Adrenal gland (tissue), 5 donors: Measurements from ENCODE around the gene SULF2.

Experiments
- POLR2A ChIP-seq, 2 donors: fragments of 450-650 bp; IDR thresholded peaks; one replicate each; pipeline ENCODE4 v1.6.1; 2017; ENCODE audit warnings: antibody characterized with exemption in 2 of 2, mild to moderate bottlenecking in 2 of 2, moderate library complexity in 1 of 2
- TF ChIP-seq, protein P1 (sequence below), 6 experiments: fragments of 450-650 bp in 4 of 6; fragments of 200-600 bp in 2 of 6; sonication (generic) in 1 of 6; IDR thresholded peaks; 1 replicate in 5 of 6; 2 replicates in 1 of 6; pipeline versions ENCODE4 v1.5.1 to v1.8.0; 2016 to 2021; ENCODE audit warnings: antibody characterized with exemption in 6 of 6, mild to moderate bottlenecking in 2 of 6, moderate library complexity in 1 of 6
- donor health status: DM: no; HTN: no; CAD: no.

DNA sequence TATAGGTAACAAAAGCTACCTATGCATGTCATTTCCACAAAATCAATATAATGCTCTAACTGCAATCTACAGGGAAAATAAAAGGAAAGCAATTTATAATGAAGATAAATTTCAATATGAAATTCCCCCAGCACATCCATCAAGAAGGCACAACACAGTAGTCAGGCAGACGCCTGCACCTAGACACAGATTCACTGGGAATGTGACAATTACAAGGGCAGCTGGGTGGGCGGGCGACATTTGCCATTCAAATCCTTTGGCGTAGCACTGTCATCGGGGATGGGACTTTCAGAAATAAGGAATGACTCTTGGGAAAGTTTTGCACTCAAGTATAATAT lies 60.4 kb downstream of the SULF2 start:
- no peak for TF ChIP-seq POLR2A (IDR thresholded peaks at IDR 0.05)
- TF ChIP-seq, protein P1, sequence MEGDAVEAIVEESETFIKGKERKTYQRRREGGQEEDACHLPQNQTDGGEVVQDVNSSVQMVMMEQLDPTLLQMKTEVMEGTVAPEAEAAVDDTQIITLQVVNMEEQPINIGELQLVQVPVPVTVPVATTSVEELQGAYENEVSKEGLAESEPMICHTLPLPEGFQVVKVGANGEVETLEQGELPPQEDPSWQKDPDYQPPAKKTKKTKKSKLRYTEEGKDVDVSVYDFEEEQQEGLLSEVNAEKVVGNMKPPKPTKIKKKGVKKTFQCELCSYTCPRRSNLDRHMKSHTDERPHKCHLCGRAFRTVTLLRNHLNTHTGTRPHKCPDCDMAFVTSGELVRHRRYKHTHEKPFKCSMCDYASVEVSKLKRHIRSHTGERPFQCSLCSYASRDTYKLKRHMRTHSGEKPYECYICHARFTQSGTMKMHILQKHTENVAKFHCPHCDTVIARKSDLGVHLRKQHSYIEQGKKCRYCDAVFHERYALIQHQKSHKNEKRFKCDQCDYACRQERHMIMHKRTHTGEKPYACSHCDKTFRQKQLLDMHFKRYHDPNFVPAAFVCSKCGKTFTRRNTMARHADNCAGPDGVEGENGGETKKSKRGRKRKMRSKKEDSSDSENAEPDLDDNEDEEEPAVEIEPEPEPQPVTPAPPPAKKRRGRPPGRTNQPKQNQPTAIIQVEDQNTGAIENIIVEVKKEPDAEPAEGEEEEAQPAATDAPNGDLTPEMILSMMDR (IDR thresholded peaks at IDR 0.05), result no peak
